Astrocyte (in vitro differentiated cells and primary cell): Measurements from ENCODE around the gene C11orf98. TPM values are rescaled to one million over a fixed set of nuclear protein-coding genes. Genes with fewer than 3 reads are reported as not detected.

Source experiments
- DNase-seq: peaks from one replicate; pipeline ENCODE4 v3.0.0-alpha.2; 2010; ENCODE audit warnings: low read depth
- FAIRE-seq: peaks from 2 replicates; lab custom pipeline; 2011; peaks lifted over from hg19 to GRCh38; lab: Jason Lieb, UNC
- H2AFZ ChIP-seq: 2 replicates; pipeline ENCODE4 v1.6.0; 2012; ENCODE audit warnings: low read depth, low read length, inconsistent platforms
- H3K27ac ChIP-seq: 2 replicates; pipeline ENCODE4 v1.5.1; 2011; ENCODE audit warnings: low read depth, low read length, inconsistent platforms
- H3K27me3 ChIP-seq: 2 replicates; pipeline ENCODE4 v1.6.0; 2011; ENCODE audit warnings: low read length, inconsistent platforms; ENCODE audit not compliant: insufficient read depth
- H3K36me3 ChIP-seq: 2 replicates; pipeline ENCODE4 v1.5.1; 2011; ENCODE audit warnings: low read length, inconsistent platforms; ENCODE audit not compliant: insufficient read depth
- H3K4me1 ChIP-seq: 2 replicates; pipeline ENCODE4 v1.5.1; 2011; ENCODE audit warnings: low read length, inconsistent platforms; ENCODE audit not compliant: insufficient read depth
- H3K4me2 ChIP-seq: 2 replicates; pipeline ENCODE4 v1.6.0; 2012; ENCODE audit warnings: low read length, inconsistent platforms
- H3K4me3 ChIP-seq: 2 replicates; pipeline ENCODE4 v1.5.1; 2011; ENCODE audit warnings: low read depth, mild to moderate bottlenecking, low read length, inconsistent platforms; ENCODE audit not compliant: insufficient read depth
- H3K79me2 ChIP-seq: 2 replicates; pipeline ENCODE4 v1.6.0; 2012; ENCODE audit warnings: mild to moderate bottlenecking, low read length, inconsistent platforms; ENCODE audit not compliant: insufficient read depth
- H3K9ac ChIP-seq: 2 replicates; pipeline ENCODE4 v1.6.0; 2012; ENCODE audit warnings: mild to moderate bottlenecking, low read length, inconsistent platforms
- H3K9me3 ChIP-seq: 2 replicates; pipeline ENCODE4 v1.5.1; 2012; ENCODE audit warnings: low read depth, mild to moderate bottlenecking, low read length, inconsistent platforms; ENCODE audit not compliant: insufficient read depth
- H4K20me1 ChIP-seq: 2 replicates; pipeline ENCODE4 v1.6.0; 2012; ENCODE audit warnings: low read length, inconsistent platforms; ENCODE audit not compliant: insufficient read depth
- H3K27ac Mint-ChIP-seq: one replicate; pipeline ENCODE4 v1.8.0; 2021; ENCODE audit warnings: mild to moderate bottlenecking, mixed read lengths; ENCODE audit not compliant: unreplicated experiment
- H3K27me3 Mint-ChIP-seq: one replicate; pipeline ENCODE4 v1.8.0; 2021; ENCODE audit warnings: low read depth, mixed read lengths; ENCODE audit not compliant: unreplicated experiment
- H3K36me3 Mint-ChIP-seq: one replicate; pipeline ENCODE4 v1.8.0; 2021; ENCODE audit warnings: low read depth, mixed read lengths; ENCODE audit not compliant: unreplicated experiment
- H3K4me1 Mint-ChIP-seq: one replicate; pipeline ENCODE4 v1.8.0; 2021; ENCODE audit warnings: low read depth, mixed read lengths; ENCODE audit not compliant: unreplicated experiment
- H3K4me3 Mint-ChIP-seq: one replicate; pipeline ENCODE4 v1.8.0; 2021; ENCODE audit warnings: mild to moderate bottlenecking, moderate library complexity, mixed read lengths; ENCODE audit not compliant: unreplicated experiment
- H3K9me3 Mint-ChIP-seq: one replicate; pipeline ENCODE4 v1.8.0; 2021; ENCODE audit warnings: mild to moderate bottlenecking, mixed read lengths; ENCODE audit not compliant: unreplicated experiment
- EZH2 ChIP-seq: IDR thresholded peaks from 2 replicates; pipeline ENCODE4 v1.6.1; 2012; ENCODE audit warnings: mild to moderate bottlenecking, low read length, inconsistent platforms; ENCODE audit not compliant: insufficient read depth
- total RNA-seq: library from RNA; stranded (reverse); gene quantifications from 2 replicates; pipeline ENCODE4 v1.2.1, GENCODE V29; 2021
- TF ChIP-seq, protein P1 (sequence below): IDR thresholded peaks from 2 replicates; pipeline ENCODE4 v1.5.1; 2011; ENCODE audit warnings: low read depth, mild to moderate bottlenecking, inconsistent platforms, low read length, moderate library complexity; ENCODE audit not compliant: insufficient read depth

Gene C11orf98
- total RNA-seq, 1 donor from 2014 or later: 69.8 TPM

DNA sequence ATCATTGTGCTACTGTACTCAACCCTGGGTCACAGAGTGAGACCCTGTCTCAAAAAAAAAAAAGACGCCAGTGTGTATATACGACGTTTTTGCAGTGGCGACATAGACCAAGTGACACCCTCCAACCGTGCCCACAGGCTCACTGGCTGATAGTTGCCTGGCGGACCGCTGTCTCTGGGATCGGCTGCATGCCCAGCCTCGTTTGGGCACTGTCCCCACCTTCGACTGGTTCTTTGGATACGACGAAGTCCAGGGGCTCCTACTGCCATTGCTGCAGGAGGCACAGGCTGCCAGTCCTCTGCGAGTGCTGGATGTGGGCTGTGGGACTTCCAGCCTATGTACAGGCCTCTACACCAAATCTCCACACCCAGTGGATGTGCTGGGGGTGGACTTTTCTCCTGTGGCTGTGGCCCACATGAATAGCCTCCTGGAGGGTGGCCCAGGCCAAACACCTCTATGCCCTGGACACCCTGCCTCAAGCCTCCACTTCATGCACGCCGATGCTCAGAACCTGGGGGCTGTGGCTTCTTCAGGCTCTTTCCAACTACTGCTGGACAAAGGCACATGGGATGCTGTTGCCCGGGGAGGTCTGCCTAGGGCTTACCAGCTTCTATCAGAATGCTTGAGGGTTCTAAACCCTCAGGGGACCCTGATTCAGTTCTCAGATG is 1.4 kb upstream of the C11orf98 start:
- peak overlapping the region; percentile 97 for H3K4me2 ChIP-seq
- H3K27me3 Mint-ChIP-seq: no peaks in the 10 kb centered on the region
- peaks cover 30% of the 10 kb centered on the region for H4K20me1 ChIP-seq
- H3K9me3 Mint-ChIP-seq: no peaks in the 10 kb centered on the region
- no peak overlapping the region for H2AFZ ChIP-seq
- H3K9ac ChIP-seq: peak overlapping the region; percentile 87
- H3K79me2 ChIP-seq: peaks cover 61% of the 10 kb centered on the region
- FAIRE-seq (no peak), DNase-seq (no peak)
- H3K4me3 ChIP-seq: peak overlapping the region; percentile 97
- H3K4me3 Mint-ChIP-seq: peak overlapping the region; percentile 96
- H3K9me3 ChIP-seq: no peaks in the 10 kb centered on the region
- peak overlapping the region; percentile 80 for H3K27ac Mint-ChIP-seq
- H3K36me3 Mint-ChIP-seq: peaks cover 12% of the 10 kb centered on the region
- H3K4me1 Mint-ChIP-seq: peaks cover 15% of the 10 kb centered on the region
- peak overlapping the region; percentile 54 for H3K27ac ChIP-seq
- H3K27me3 ChIP-seq: no peaks in the 10 kb centered on the region
- peaks cover 23% of the 10 kb centered on the region for H3K4me1 ChIP-seq
- TF ChIP-seq, protein P1, sequence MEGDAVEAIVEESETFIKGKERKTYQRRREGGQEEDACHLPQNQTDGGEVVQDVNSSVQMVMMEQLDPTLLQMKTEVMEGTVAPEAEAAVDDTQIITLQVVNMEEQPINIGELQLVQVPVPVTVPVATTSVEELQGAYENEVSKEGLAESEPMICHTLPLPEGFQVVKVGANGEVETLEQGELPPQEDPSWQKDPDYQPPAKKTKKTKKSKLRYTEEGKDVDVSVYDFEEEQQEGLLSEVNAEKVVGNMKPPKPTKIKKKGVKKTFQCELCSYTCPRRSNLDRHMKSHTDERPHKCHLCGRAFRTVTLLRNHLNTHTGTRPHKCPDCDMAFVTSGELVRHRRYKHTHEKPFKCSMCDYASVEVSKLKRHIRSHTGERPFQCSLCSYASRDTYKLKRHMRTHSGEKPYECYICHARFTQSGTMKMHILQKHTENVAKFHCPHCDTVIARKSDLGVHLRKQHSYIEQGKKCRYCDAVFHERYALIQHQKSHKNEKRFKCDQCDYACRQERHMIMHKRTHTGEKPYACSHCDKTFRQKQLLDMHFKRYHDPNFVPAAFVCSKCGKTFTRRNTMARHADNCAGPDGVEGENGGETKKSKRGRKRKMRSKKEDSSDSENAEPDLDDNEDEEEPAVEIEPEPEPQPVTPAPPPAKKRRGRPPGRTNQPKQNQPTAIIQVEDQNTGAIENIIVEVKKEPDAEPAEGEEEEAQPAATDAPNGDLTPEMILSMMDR: no peak
- no peak for TF ChIP-seq EZH2
- peaks cover 11% of the 10 kb centered on the region for H3K36me3 ChIP-seq

DNA sequence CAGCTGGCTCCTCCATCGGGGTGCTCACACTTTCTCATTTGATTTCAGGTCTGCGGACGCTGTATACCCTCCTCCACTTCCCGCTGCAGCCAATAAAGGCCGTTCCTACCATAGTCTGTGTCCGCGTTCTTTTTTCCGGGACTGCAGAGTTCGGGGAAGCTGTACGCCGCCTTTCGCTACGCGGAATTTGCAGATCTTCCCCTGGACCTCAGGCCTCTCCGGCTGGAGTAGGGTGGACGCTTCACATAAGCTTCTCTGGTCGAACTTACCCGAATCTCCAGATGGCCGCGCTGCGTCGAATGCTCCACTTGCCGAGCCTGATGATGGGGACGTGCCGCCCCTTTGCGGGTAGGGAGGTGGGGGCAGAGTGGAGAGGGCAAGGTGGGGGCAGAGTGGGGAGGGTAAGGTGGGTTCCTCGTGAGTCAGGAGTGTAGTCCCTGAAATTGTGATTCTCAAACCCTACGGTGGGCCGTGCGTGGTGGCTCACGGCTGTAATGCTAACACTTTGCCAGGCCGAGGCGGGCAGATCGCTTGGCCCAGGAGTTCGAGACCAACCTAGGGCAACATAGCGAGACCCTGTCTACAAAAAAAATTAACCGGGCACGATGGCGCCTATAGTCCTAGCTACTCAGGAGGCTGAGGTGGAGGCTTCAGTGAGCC is 719 bp upstream of the C11orf98 start:
- peak overlapping the region; percentile 92 for H3K27ac Mint-ChIP-seq
- FAIRE-seq (no peak), DNase-seq (peak; percentile 58)
- Histone ChIP-seq H3K9ac (peak overlapping the region; percentile 87), H3K4me1 (peaks cover 19% of the 10 kb centered on the region), H3K36me3 (peaks cover 12% of the 10 kb centered on the region), H3K9me3 (no peaks in the 10 kb centered on the region), H3K4me3 (peak overlapping the region; percentile 97), H2AFZ (no peak overlapping the region), H3K4me2 (peak overlapping the region; percentile 97), H3K27me3 (no peaks in the 10 kb centered on the region), H3K27ac (peak overlapping the region; percentile 54), H3K79me2 (peaks cover 55% of the 10 kb centered on the region), H4K20me1 (peaks cover 30% of the 10 kb centered on the region)
- H3K4me1 Mint-ChIP-seq: peaks cover 12% of the 10 kb centered on the region
- H3K27me3 Mint-ChIP-seq: no peaks in the 10 kb centered on the region
- H3K9me3 Mint-ChIP-seq: no peaks in the 10 kb centered on the region
- no peak for TF ChIP-seq EZH2
- TF ChIP-seq, protein P1: no peak
- H3K4me3 Mint-ChIP-seq: peak overlapping the region; percentile 96
- peaks cover 12% of the 10 kb centered on the region for H3K36me3 Mint-ChIP-seq
